Muscle layer of colon (tissue), 2 donors: Measurements from ENCODE around the gene NANP.
"Not testable (repeated sequence)": the region's sequence is repeated elsewhere in the genome, so short reads cannot be mapped to it uniquely, and the experiment has no call there.

Experiments used
- H3K27ac ChIP-seq: one replicate; pipeline ENCODE4 v1.7.0; 2013; ENCODE audit warnings: low read depth, mild to moderate bottlenecking, low read length, moderate library complexity
- H3K27me3 ChIP-seq, 2 donors: one replicate each; pipeline ENCODE4 v1.7.0; 2013; ENCODE audit warnings: low read length in 2 of 2, mild to moderate bottlenecking in 2 of 2; ENCODE audit not compliant: insufficient read depth in 2 of 2, control insufficient read depth in 1 of 2
- H3K36me3 ChIP-seq: one replicate; pipeline ENCODE4 v1.7.0; 2013; ENCODE audit warnings: mild to moderate bottlenecking, low read length; ENCODE audit not compliant: insufficient read depth
- H3K4me1 ChIP-seq: one replicate; pipeline ENCODE4 v1.7.0; 2013; ENCODE audit warnings: mild to moderate bottlenecking, low read length; ENCODE audit not compliant: insufficient read depth
- H3K4me3 ChIP-seq, 2 donors: one replicate each; pipeline ENCODE4 v1.7.0; 2013; ENCODE audit warnings: low read length in 2 of 2, low read depth in 1 of 2, mild to moderate bottlenecking in 1 of 2, moderate library complexity in 1 of 2
- H3K9ac ChIP-seq: one replicate; pipeline ENCODE4 v1.7.0; 2013; ENCODE audit warnings: low read length
- H3K9me3 ChIP-seq: one replicate; pipeline ENCODE4 v1.7.0; 2013; ENCODE audit warnings: mild to moderate bottlenecking, low read length
- donor health status: abdominal sarcoma.
- donor health status: Adenocarcinoma of cecum.

NANP gene

DNA sequence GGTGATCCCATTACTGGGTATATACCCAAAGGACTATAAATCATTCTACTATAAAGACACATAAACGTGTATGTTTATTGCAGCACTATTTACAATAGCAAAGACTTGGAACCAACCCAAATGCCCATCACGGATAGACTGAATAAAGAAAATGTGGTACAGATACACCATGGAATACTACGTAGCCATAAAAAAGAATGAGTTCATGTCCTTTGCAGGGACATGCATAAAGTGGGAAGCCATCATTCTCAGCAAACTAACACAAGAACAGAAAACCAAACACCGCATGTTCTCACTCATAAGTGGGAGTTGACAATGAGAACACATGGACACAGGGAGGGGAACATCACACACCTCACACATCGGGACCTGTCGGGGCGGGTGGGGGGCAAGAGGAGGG lies 40.2 kb downstream of the NANP start:
- not testable (repeated sequence) for H3K4me3 ChIP-seq, H3K4me1 ChIP-seq, H3K36me3 ChIP-seq, H3K27me3 ChIP-seq, H3K27ac ChIP-seq, H3K9ac ChIP-seq, H3K9me3 ChIP-seq

DNA sequence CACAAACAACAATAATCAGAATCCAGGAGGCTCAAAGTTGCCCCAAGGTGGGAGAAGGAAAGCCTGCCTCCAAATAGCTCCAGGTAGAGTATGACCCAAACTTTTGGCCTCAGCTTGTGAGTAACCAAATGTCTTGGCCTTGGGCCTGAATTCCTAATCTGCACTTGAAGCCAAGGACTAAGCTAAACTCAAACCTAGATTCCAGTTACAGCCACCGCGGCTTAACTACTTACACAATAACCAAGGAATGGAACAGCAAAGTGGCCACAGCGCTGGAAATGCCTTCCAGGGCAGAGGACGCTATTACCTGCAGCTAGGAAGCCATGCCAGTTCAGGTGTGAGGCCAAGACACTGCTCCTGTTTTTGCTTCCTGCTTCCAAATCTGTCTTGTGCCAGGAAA lies 43.1 kb downstream of the NANP start:
- no peaks in the 10 kb centered on the region for H3K4me1 ChIP-seq
- H3K4me3 ChIP-seq = no peak overlapping the region
- H3K9ac ChIP-seq = no peak overlapping the region
- no peak overlapping the region for H3K27ac ChIP-seq
- H3K36me3 ChIP-seq = no peaks in the 10 kb centered on the region
- no peaks in the 10 kb centered on the region for H3K9me3 ChIP-seq
- H3K27me3 ChIP-seq = no peaks in the 10 kb centered on the region

DNA sequence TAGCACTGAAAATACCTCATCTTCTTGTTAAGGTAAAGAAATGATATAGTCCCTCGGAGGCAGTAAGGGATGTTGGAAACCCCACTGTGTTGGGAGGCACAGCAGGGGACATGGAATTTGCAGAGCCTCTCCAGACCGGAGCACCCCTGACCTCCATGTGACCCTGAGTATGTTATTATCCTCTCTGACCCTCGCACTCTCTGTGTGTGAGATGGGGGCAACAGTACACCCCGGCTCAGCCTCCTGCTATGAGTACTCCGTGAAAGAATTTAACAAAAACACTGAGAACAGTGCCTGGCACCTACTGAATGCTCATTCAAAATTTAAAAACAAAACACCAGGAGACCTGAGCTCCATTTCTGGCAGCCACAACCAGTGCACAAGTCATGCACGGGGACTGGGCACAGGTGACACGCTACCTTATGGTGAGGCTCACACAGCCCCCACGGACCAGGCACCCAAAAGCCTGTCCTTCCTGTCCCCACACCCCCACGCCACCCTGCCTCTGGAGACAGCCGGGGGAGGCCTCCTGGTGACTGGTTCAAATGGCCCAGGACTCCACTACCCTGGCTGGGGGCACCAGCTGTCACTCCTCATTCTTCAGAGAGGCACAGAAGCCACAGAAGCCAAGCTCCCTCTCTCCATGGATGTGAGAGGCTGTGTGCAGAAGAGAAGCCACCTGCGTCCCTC lies 44.6 kb downstream of the NANP start:
- H3K36me3 ChIP-seq = no peaks in the 10 kb centered on the region
- no peaks in the 10 kb centered on the region for H3K9me3 ChIP-seq
- H3K9ac ChIP-seq = no peak overlapping the region
- no peaks in the 10 kb centered on the region for H3K4me1 ChIP-seq
- H3K27me3 ChIP-seq = no peaks in the 10 kb centered on the region
- H3K27ac ChIP-seq = no peak overlapping the region
- H3K4me3 ChIP-seq = no peak overlapping the region

DNA sequence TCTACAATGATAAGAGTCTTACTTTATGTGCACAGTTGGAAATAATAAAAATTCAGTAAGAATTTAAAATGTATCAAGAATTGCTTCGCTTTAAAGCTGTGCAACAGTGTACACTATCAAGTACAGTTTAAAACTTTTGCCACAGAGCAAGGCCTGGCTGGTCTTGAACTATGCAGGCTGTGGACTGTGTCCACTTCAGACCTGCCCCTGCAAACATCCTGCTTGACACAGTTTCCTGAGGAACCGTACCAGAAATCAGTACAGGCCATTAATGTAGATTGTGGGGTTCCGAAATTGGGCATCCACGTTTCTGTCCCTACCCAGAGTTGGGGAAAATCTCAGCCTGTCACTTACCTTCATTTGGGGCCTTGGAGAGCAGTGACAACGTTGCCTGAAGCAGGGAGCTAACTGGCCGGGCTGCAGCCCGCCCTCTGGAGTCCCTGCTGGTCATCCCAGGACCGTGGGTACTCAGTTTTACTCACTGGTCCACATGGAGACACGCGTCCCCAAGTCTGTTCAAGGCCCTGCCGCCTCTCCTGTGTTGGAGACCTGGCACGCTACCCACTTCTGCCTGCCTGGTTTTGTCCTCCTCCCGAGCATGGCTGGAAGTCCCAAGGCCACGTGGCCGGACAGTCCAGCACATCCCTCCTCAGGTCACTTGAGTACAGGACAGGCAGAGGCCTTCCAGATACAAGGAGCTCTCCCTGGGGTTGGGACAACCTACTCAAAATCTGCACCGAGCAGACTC lies 46.9 kb downstream of the NANP start:
- H3K4me1 ChIP-seq = no peaks in the 10 kb centered on the region
- no peaks in the 10 kb centered on the region for H3K9me3 ChIP-seq
- H3K4me3 ChIP-seq = no peak overlapping the region
- no peaks in the 10 kb centered on the region for H3K36me3 ChIP-seq
- no peaks in the 10 kb centered on the region for H3K27me3 ChIP-seq
- H3K9ac ChIP-seq = no peak overlapping the region
- H3K27ac ChIP-seq = no peak overlapping the region

DNA sequence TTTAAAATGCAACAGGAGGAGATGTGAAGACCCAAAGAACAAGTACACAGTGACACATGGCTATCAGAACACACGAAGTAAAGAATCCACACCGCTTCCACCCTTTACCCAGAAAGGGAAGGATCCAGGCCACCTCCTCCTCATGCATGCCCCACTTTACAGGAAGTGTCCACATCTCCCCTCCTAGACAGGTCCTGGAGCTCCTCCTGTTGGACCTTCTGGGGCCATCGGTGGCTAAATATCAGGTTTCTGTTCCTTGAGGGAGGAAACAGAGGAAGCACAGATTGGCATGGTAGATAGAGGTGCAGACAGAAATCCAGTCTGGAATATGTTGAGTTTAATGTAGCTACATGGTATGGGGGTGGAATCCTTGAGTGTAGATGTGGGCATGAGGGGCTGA lies 49.4 kb downstream of the NANP start:
- no peaks in the 10 kb centered on the region for H3K27me3 ChIP-seq
- H3K36me3 ChIP-seq = no peaks in the 10 kb centered on the region
- H3K27ac ChIP-seq = no peak overlapping the region
- H3K4me1 ChIP-seq = no peaks in the 10 kb centered on the region
- no peak overlapping the region for H3K9ac ChIP-seq
- H3K4me3 ChIP-seq = no peak overlapping the region
- H3K9me3 ChIP-seq = no peaks in the 10 kb centered on the region

DNA sequence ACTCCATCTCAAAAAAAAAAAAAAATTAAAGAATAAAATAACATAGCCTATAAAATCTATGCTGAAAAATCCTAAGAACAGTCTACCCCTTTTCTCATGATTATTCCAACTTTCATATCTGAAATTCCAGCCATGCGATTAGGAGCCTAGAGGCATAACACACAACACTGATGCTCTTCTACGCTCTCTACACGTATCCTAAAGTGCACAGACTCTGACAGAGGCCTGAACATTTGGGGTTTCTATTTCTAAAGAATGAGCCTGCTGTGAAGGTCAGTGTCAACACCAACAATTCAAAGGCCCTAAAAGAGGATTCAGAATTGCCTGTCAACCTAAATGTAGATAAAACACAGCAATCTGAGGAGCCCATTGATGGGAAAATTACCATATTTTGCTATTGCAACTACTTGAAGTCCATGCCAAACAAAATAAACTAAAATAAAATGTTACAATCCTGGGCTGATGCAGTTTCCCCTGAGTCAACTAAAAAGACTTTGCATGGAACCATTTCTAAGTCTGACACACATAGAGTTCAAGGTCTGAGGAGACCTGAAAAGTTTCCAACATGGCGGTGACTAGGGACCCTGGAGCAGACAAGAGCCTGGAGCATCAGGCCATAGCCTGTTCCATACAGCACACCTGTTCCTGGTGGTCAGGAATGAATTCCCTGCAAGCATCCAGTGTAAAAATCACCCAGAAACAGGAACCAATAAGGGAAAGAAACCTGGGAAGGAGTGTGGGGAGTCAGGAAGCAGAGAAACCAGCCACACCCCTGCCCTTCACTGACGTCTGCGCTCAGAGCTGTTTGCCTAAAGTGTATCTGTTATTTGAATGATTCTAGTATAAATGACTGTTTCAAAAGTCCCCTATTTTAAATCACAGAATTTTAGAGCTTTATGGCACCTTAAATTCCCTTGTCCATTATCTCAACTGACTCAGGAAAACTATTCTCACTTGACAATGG lies 50.2 kb downstream of the NANP start:
- H3K4me1 ChIP-seq = no peaks in the 10 kb centered on the region
- no peak overlapping the region for H3K4me3 ChIP-seq
- H3K36me3 ChIP-seq = no peaks in the 10 kb centered on the region
- H3K9me3 ChIP-seq = no peaks in the 10 kb centered on the region
- no peak overlapping the region for H3K9ac ChIP-seq
- no peak overlapping the region for H3K27ac ChIP-seq
- no peaks in the 10 kb centered on the region for H3K27me3 ChIP-seq

DNA sequence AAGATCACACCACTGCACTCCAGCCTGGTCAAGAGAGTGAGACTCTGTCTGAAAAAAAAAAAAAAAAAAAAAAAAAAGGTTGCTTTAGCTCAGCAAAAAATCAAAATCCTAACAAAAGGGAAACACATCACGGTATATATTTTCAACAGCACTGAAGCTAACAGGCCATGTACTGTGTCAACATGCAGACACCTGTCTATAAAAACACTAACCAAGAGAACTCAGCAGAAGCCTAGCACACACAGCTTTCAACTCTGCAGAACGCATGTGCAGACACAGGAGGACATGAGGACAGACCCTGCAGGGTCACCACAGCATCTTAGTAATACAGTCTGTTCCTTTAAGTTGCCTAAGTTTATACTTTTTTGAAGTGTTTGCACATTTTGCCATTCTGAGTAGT lies 52.0 kb downstream of the NANP start:
- H3K9ac ChIP-seq = no peak overlapping the region
- no peak overlapping the region for H3K27ac ChIP-seq
- H3K36me3 ChIP-seq = no peaks in the 10 kb centered on the region
- H3K27me3 ChIP-seq = no peaks in the 10 kb centered on the region
- H3K4me3 ChIP-seq = no peak overlapping the region
- no peaks in the 10 kb centered on the region for H3K4me1 ChIP-seq
- no peaks in the 10 kb centered on the region for H3K9me3 ChIP-seq

DNA sequence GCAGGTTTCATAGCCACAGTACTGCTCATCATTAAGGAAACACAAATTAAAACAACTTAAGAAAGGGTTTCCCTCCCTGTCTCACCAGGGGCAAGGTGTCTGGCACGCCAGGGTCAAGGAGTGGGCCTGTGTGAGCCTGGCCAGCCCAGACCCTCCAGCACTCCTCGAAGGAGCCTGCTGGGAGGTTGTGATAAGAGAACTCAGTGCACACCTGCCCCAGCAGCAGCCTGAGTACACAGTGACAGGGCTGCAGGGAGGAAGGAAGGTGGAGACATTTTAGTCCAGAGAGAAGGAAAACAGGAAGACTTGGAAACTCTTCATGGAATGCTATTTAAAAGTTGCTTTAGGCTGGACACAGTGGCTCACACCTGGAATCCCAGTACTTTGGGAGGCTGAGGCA lies 52.6 kb downstream of the NANP start:
- H3K27me3 ChIP-seq = no peaks in the 10 kb centered on the region
- H3K36me3 ChIP-seq = no peaks in the 10 kb centered on the region
- no peak overlapping the region for H3K27ac ChIP-seq
- no peak overlapping the region for H3K4me3 ChIP-seq
- H3K9me3 ChIP-seq = no peaks in the 10 kb centered on the region
- no peaks in the 10 kb centered on the region for H3K4me1 ChIP-seq
- H3K9ac ChIP-seq = no peak overlapping the region

DNA sequence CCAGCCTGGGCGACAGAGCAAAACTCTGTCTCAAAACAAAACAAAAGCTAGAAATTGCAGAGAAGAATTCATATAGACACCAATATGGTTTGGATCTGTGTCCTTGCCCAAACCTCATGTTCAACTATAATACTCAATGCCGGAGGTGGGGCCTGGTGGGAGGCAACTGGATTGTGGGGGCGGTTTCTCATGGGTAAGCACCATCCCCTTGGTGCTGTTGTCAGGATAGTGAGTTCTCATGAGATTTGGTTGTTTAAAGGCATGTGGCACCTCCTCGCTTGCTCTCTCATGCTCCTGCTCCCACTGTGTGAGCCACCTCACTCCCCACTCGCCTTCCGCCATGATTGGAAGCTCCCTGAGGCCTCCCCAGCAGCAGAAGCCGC lies 53.7 kb downstream of the NANP start:
- no peaks in the 10 kb centered on the region for H3K27me3 ChIP-seq
- no peak overlapping the region for H3K9ac ChIP-seq
- H3K27ac ChIP-seq = no peak overlapping the region
- no peak overlapping the region for H3K4me3 ChIP-seq
- no peaks in the 10 kb centered on the region for H3K4me1 ChIP-seq
- no peaks in the 10 kb centered on the region for H3K36me3 ChIP-seq
- H3K9me3 ChIP-seq = no peaks in the 10 kb centered on the region

DNA sequence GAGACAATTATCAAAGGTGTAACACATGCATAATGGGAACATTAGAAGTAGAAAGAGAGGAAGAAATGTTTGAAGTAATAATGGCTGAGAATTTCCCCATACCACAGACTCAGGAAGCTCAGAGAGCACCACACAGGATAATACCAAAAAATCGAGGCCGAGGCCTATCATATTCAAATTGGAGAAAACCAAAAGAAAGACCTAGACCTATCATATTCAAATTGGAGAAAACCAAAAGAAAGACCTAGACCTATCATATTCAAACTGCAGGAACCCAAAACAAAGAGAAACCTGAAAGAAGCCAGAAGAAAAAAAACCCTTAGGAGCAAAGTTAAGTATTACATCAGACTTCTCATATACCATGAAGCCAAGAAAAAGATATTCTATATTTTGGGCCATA lies 56.5 kb downstream of the NANP start:
- Histone ChIP-seq H3K4me3 (no peak overlapping the region), H3K36me3 (no peaks in the 10 kb centered on the region), H3K4me1 (no peaks in the 10 kb centered on the region), H3K9me3 (no peaks in the 10 kb centered on the region), H3K27me3 (no peaks in the 10 kb centered on the region), H3K27ac (no peak overlapping the region), H3K9ac (no peak overlapping the region)

DNA sequence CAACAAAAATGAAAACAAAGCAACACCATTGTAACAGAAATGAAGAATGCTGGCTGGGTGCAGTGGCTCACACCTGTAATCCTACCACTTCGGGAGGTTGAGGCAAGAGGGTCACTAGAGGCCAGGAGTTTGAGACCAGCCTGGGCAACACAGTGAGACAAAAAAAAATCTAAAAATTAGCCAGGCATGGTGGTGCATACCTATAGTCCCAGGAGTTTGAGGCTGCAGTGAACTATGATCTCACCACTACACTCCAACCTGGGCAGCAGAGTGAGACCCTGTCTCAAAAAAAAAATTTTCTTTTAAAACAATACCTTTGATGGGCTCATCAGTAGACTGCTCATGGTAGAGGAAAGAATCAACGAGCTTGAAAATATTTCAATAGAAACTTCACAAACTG lies 57.0 kb downstream of the NANP start:
- Histone ChIP-seq H3K27ac (no peak overlapping the region), H3K4me1 (no peaks in the 10 kb centered on the region), H3K36me3 (no peaks in the 10 kb centered on the region), H3K9ac (no peak overlapping the region), H3K27me3 (no peaks in the 10 kb centered on the region), H3K4me3 (no peak overlapping the region), H3K9me3 (no peaks in the 10 kb centered on the region)
